ENCODE results near the gene CPM.

DNA sequence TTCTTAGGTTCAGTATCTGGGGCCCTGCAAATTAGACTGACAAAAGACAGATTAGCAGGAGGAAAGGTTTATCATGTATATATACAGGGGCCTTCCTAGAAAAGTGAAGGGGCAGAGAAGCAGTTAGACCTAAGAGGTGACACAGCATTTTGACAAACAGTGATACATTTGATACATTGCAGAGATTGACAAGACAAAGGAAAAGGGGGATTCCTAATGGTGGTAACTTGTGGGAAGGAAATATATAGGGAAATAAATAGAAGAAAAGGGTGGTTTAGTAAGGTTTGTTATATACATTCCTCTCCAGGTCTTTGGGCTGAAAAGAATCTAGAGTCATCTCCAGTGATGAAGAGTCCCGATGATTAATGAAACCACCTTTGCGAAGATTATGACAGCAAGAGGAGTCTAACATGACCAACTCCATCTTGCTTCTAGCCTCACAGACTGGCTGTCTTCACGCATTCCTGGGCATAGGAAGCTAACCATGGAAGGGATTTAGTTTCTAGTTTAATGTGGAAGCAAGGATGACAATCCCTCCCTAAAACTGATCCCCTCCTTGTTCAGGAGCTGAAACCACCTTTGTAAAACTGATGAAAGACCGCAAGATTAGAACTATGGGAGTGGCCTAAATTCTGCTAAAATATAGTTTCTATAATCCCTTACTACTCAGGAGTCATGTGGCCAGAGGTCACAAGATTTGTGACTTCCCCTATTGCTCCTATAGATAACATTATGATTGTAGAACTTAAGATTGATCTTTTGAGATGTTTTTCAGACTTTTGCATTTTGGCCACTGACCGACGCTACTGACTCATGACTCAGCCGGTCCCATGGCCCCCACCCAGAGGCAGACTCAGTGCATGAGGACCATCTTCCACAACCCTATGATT lies 31.1 kb upstream of the CPM start:
- TF ChIP-seq, protein P1, sequence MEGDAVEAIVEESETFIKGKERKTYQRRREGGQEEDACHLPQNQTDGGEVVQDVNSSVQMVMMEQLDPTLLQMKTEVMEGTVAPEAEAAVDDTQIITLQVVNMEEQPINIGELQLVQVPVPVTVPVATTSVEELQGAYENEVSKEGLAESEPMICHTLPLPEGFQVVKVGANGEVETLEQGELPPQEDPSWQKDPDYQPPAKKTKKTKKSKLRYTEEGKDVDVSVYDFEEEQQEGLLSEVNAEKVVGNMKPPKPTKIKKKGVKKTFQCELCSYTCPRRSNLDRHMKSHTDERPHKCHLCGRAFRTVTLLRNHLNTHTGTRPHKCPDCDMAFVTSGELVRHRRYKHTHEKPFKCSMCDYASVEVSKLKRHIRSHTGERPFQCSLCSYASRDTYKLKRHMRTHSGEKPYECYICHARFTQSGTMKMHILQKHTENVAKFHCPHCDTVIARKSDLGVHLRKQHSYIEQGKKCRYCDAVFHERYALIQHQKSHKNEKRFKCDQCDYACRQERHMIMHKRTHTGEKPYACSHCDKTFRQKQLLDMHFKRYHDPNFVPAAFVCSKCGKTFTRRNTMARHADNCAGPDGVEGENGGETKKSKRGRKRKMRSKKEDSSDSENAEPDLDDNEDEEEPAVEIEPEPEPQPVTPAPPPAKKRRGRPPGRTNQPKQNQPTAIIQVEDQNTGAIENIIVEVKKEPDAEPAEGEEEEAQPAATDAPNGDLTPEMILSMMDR (IDR thresholded peaks at IDR 0.05 in 8 of 11, conservative IDR thresholded peaks at IDR 0.05 in 3 of 11) = no peak
- TF ChIP-seq POLR2AphosphoS5 (IDR thresholded peaks at IDR 0.05) = no peak
